Measurements from ENCODE around the gene NEURL3. TPM values are rescaled to one million over a fixed set of nuclear protein-coding genes. Genes with fewer than 3 reads are reported as not detected.

NEURL3 gene
- total and polyA plus RNA-seq, 3 experiments from 2014 or later = 0.22 TPM; not detected in 2

DNA sequence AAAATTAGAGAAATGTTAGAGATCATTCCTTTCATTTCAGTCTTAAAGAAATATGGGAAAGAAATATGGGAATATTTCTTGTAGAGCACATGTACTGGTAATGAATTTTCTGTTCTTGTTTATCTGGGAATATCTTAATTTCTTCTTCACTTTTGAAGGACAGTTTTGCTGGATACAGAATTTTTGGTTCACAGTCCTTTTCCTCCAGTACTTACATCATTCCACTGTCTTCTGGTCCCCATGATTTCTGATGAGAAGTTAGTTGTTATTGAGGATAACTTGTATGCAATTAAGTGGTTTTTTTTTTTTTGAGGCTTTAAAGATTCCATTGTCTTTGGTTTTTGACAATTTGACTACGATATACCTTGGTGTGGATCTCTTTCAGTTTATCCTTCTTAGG is 11.0 kb downstream of the NEURL3 start:
- ChIA-PET CTCF (no interaction called here), POLR2A (no interaction called here)
- H3K27me3 ChIP-seq (ENCODE audit: insufficient read depth, low read length, poor library complexity, severe bottlenecking) = no peaks in the 10 kb centered on the region
- no peaks in the 10 kb centered on the region for H3K4me1 ChIP-seq (ENCODE audit: insufficient read depth, low read length)
- H3K4me3 Mint-ChIP-seq = no peak overlapping the region
- H3K36me3 Mint-ChIP-seq = peaks cover 0 to 15% (median 1%) of the 10 kb centered on the region in 3 donors
- H3K27ac Mint-ChIP-seq = no peak overlapping the region
- no peaks in the 10 kb centered on the region for H3K36me3 ChIP-seq (ENCODE audit: insufficient read depth, low read length)
- peaks cover 8 to 18% (median 17%) of the 10 kb centered on the region in 5 donors for H3K9me3 Mint-ChIP-seq
- peaks cover 4% of the 10 kb centered on the region for H3K9me3 ChIP-seq (ENCODE audit: low read length)
- peaks cover 0 to 2% of the 10 kb centered on the region in 2 donors for H3K27me3 Mint-ChIP-seq
- DNase-seq = no peak
- no peak overlapping the region for H3K27ac ChIP-seq (ENCODE audit: low read depth, low read length)
- H3K4me3 ChIP-seq (ENCODE audit: low read length) = no peak overlapping the region
- H3K4me1 Mint-ChIP-seq = no peaks in the 10 kb centered on the region

DNA sequence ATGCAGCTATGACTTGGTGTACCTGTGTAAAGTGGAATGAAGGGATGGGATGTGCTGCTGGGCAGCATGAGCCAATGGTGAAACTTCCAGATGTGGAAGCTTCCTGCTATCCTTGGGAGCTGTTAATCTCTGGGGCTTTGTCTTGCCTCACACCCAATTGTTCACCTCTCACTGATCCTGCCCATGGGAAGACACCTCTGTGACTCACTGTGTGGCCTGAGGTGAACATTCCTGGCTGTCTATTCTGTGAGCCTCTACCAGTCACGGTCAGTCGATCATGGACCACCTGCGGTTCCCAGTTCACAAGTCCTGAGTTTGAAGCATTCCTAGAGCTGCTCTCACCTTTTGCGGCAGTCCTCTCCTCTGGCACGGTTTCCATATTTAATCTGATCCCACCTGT is 12.1 kb downstream of the NEURL3 start:
- no peak overlapping the region for H3K27ac Mint-ChIP-seq
- Histone ChIP-seq H3K27ac (ENCODE audit: low read depth, low read length) (no peak overlapping the region), H3K9me3 (ENCODE audit: low read length) (peaks cover 4% of the 10 kb centered on the region), H3K4me1 (ENCODE audit: insufficient read depth, low read length) (no peaks in the 10 kb centered on the region), H3K36me3 (ENCODE audit: insufficient read depth, low read length) (no peaks in the 10 kb centered on the region), H3K4me3 (ENCODE audit: low read length) (no peak overlapping the region), H3K27me3 (ENCODE audit: insufficient read depth, low read length, poor library complexity, severe bottlenecking) (no peaks in the 10 kb centered on the region)
- H3K4me3 Mint-ChIP-seq = no peak overlapping the region
- ChIA-PET CTCF (interaction anchor here (1.1 kb wide), 1 partner anchor 148 kb away, joined by 3 read pairs; no protein-coding TSS in a partner anchor), POLR2A (no interaction called here)
- peaks cover 0 to 2% of the 10 kb centered on the region in 2 donors for H3K27me3 Mint-ChIP-seq
- no peak for DNase-seq
- peaks cover 0 to 2% (median 0%) of the 10 kb centered on the region in 3 donors for H3K4me1 Mint-ChIP-seq
- H3K36me3 Mint-ChIP-seq = peaks cover 0 to 15% (median 1%) of the 10 kb centered on the region in 3 donors
- H3K9me3 Mint-ChIP-seq = peaks cover 8 to 18% (median 17%) of the 10 kb centered on the region in 5 donors

- H3K4me1 Mint-ChIP-seq = peaks cover 3 to 4% (median 4%) of the 10 kb centered on the region in 3 donors
- CTCF ChIA-PET = interaction anchor here (0.8 kb wide), 1 partner anchor 16 kb away, joined by 3 read pairs; no protein-coding TSS in a partner anchor
- no peak overlapping the region for H3K27ac Mint-ChIP-seq
These were observed 13.2 kb downstream of the NEURL3 start for GRCh38 chr2:96491860-96492497.

GRCh38 chr2:96489663-96490062 is 15.5 kb downstream of the NEURL3 start:
- no peak overlapping the region for H3K4me3 Mint-ChIP-seq
- Histone ChIP-seq H3K4me1 (ENCODE audit: insufficient read depth, low read length) (peaks cover 18% of the 10 kb centered on the region), H3K9me3 (ENCODE audit: low read length) (peaks cover 4% of the 10 kb centered on the region), H3K4me3 (ENCODE audit: low read length) (no peak overlapping the region), H3K36me3 (ENCODE audit: insufficient read depth, low read length) (no peaks in the 10 kb centered on the region), H3K27ac (ENCODE audit: low read depth, low read length) (no peak overlapping the region), H3K27me3 (ENCODE audit: insufficient read depth, low read length, poor library complexity, severe bottlenecking) (no peaks in the 10 kb centered on the region)
- ChIA-PET CTCF (interaction anchor here (1.4 kb wide), 1 partner anchor 21 kb away, joined by 3 read pairs; no protein-coding TSS in a partner anchor), POLR2A (no interaction called here)
- peaks cover 21 to 27% (median 27%) of the 10 kb centered on the region in 3 donors for H3K4me1 Mint-ChIP-seq
- no peak overlapping the region for H3K27ac Mint-ChIP-seq
- H3K9me3 Mint-ChIP-seq = peaks cover 4 to 7% (median 6%) of the 10 kb centered on the region in 5 donors
- DNase-seq = no peak
- peaks cover 0 to 2% of the 10 kb centered on the region in 2 donors for H3K27me3 Mint-ChIP-seq
- H3K36me3 Mint-ChIP-seq = peaks cover 0 to 6% (median 2%) of the 10 kb centered on the region in 3 donors

More at GRCh38 chr2:96491860-96492497, 13.2 kb downstream of the NEURL3 start:
- Histone ChIP-seq H3K4me3 (ENCODE audit: low read length) (no peak overlapping the region), H3K27ac (ENCODE audit: low read depth, low read length) (no peak overlapping the region), H3K36me3 (ENCODE audit: insufficient read depth, low read length) (no peaks in the 10 kb centered on the region), H3K4me1 (ENCODE audit: insufficient read depth, low read length) (peaks cover 2% of the 10 kb centered on the region), H3K27me3 (ENCODE audit: insufficient read depth, low read length, poor library complexity, severe bottlenecking) (no peaks in the 10 kb centered on the region), H3K9me3 (ENCODE audit: low read length) (peaks cover 4% of the 10 kb centered on the region)
- Mint-ChIP-seq H3K9me3 (peaks cover 8 to 18% (median 17%) of the 10 kb centered on the region in 5 donors), H3K36me3 (peaks cover 0 to 15% (median 1%) of the 10 kb centered on the region in 3 donors), H3K4me3 (no peak overlapping the region), H3K27me3 (peaks cover 0 to 2% of the 10 kb centered on the region in 2 donors)
- no peak for DNase-seq
- POLR2A ChIA-PET = no interaction called here

DNA sequence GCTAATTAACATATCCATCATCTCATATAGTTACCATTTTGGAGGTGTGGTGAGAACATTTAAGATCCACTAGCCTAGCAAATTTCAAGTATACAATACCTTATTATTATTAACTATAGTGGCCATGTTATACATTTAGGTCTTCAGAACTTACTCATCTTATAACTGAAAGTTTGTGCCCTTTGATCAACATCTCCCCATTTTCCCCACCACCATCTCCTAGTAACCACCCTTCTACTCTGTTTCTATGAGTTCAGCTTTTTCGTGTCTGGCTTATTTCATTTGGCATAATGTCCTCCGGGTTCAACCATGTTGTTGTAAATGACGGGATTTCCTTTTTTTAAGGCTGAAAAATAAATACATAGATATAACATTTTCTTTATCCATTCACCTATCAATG is 15.9 kb downstream of the NEURL3 start:
- no peak for DNase-seq
- POLR2A ChIA-PET = no interaction called here
- H3K4me1 Mint-ChIP-seq = peaks cover 21 to 29% (median 28%) of the 10 kb centered on the region in 3 donors
- Histone ChIP-seq H3K27ac (ENCODE audit: low read depth, low read length) (no peak overlapping the region), H3K4me1 (ENCODE audit: insufficient read depth, low read length) (peaks cover 18% of the 10 kb centered on the region), H3K4me3 (ENCODE audit: low read length) (no peak overlapping the region), H3K36me3 (ENCODE audit: insufficient read depth, low read length) (no peaks in the 10 kb centered on the region), H3K27me3 (ENCODE audit: insufficient read depth, low read length, poor library complexity, severe bottlenecking) (no peaks in the 10 kb centered on the region), H3K9me3 (ENCODE audit: low read length) (peaks cover 3% of the 10 kb centered on the region)
- H3K4me3 Mint-ChIP-seq = no peak overlapping the region
- peaks cover 0 to under 1% of the 10 kb centered on the region in 2 donors for H3K27me3 Mint-ChIP-seq
- H3K36me3 Mint-ChIP-seq = peaks cover 0 to 4% (median 2%) of the 10 kb centered on the region in 3 donors
- no peak overlapping the region for H3K27ac Mint-ChIP-seq
- peaks cover 2 to 4% (median 3%) of the 10 kb centered on the region in 5 donors for H3K9me3 Mint-ChIP-seq
- CTCF ChIA-PET = interaction anchor here (1.4 to 1.8 kb wide), 2 partner anchors 21 to 80 kb away, joined by 3 to 5 read pairs; no protein-coding TSS in a partner anchor

DNA sequence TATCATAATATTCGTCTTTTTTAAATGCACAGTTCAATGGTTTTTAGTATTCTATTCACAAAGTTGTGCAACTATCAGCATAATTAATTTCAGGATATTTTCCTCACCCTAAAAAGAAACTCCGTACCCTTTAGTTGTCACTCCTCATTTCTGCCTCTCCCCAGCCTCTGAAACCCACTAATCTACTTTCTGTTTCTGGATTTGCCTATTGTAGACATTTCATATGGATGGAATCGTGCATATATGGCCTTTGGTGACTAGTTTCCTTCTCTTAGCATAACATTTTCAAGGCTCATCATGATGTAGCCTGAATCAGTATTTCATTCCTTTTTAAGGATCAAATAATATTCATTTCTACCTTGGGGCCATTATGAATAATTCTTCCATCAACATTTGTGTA is 18.5 kb downstream of the NEURL3 start:
- Histone ChIP-seq H3K4me1 (ENCODE audit: insufficient read depth, low read length) (peaks cover 18% of the 10 kb centered on the region), H3K4me3 (ENCODE audit: low read length) (peak overlapping the region; percentile 63), H3K27ac (ENCODE audit: low read depth, low read length) (peak overlapping the region; percentile 68), H3K9me3 (ENCODE audit: low read length) (no peaks in the 10 kb centered on the region), H3K27me3 (ENCODE audit: insufficient read depth, low read length, poor library complexity, severe bottlenecking) (no peaks in the 10 kb centered on the region), H3K36me3 (ENCODE audit: insufficient read depth, low read length) (no peaks in the 10 kb centered on the region)
- no peaks in the 10 kb centered on the region for H3K27me3 Mint-ChIP-seq
- peaks cover 21 to 29% (median 28%) of the 10 kb centered on the region in 3 donors for H3K4me1 Mint-ChIP-seq
- H3K36me3 Mint-ChIP-seq = peaks cover 0 to 2% (median 0%) of the 10 kb centered on the region in 3 donors
- POLR2A ChIA-PET = interaction anchor here (0.5 to 1.0 kb wide), 5 partner anchors 13 to 182 kb away, joined by 3 to 5 read pairs (median 3); partner anchors contain the start of gene SNRNP200
- H3K27ac Mint-ChIP-seq = peak overlapping the region; percentile 84 to 99 (median 97)
- H3K4me3 Mint-ChIP-seq = peak overlapping the region; percentile 80 to 97 (median 91)
- DNase-seq = no peak
- no peaks in the 10 kb centered on the region for H3K9me3 Mint-ChIP-seq
- CTCF ChIA-PET = interaction anchor here (1.4 kb wide), 1 partner anchor 67 kb away, joined by 4 read pairs; no protein-coding TSS in a partner anchor

GRCh38 chr2:96485751-96486651 is 19.2 kb downstream of the NEURL3 start:
- H3K36me3 Mint-ChIP-seq = peaks cover 0 to 2% (median 0%) of the 10 kb centered on the region in 3 donors
- ChIA-PET POLR2A (interaction anchor here (0.5 to 1.0 kb wide), 4 partner anchors 12 to 181 kb away, joined by 3 read pairs; partner anchors contain the start of gene SNRNP200), CTCF (interaction anchor here (1.4 kb wide), 1 partner anchor 68 kb away, joined by 4 read pairs; no protein-coding TSS in a partner anchor)
- Histone ChIP-seq H3K9me3 (ENCODE audit: low read length) (no peaks in the 10 kb centered on the region), H3K27me3 (ENCODE audit: insufficient read depth, low read length, poor library complexity, severe bottlenecking) (no peaks in the 10 kb centered on the region), H3K4me1 (ENCODE audit: insufficient read depth, low read length) (peaks cover 18% of the 10 kb centered on the region), H3K4me3 (ENCODE audit: low read length) (peak overlapping the region; percentile 63), H3K36me3 (ENCODE audit: insufficient read depth, low read length) (no peaks in the 10 kb centered on the region), H3K27ac (ENCODE audit: low read depth, low read length) (peak overlapping the region; percentile 68)
- DNase-seq = peak; percentile 51 to 84 (median 71)
- H3K27ac Mint-ChIP-seq = peak overlapping the region; percentile 84 to 99 (median 97)
- H3K27me3 Mint-ChIP-seq = no peaks in the 10 kb centered on the region
- no peaks in the 10 kb centered on the region for H3K9me3 Mint-ChIP-seq
- peak overlapping the region; percentile 80 to 97 (median 91) for H3K4me3 Mint-ChIP-seq
- H3K4me1 Mint-ChIP-seq = peaks cover 21 to 29% (median 28%) of the 10 kb centered on the region in 3 donors
